ENCODE results near the gene EPB41L3. TPM values are rescaled to one million over a fixed set of nuclear protein-coding genes. Genes with fewer than 3 reads are reported as not detected.

EPB41L3 gene
- total and polyA plus RNA-seq, 3 donors from 2014 or later = 152 to 403 (median 274) TPM

GRCh38 chr18:5546660-5547059, 2.9 kb upstream of the EPB41L3 start:
- 25 to 34% methylated on average over 3 of the region's 3 CpGs for WGBS, 2 donors
- intact Hi-C loops (cut with DNase I; ENCODE audit: low total_unique reads) = no loop called here

GRCh38 chr18:5543036-5543680, 639 bp downstream of the EPB41L3 start:
- intact Hi-C loops (cut with DNase I; ENCODE audit: low total_unique reads) = no loop called here
- peak; percentile 30 for DNase-seq
- WGBS, 2 donors = 2% methylated on average over 52 of the region's 84 CpGs; no CpG with 5 or more reads in 1 of the 2 donors

More at GRCh38 chr18:5546660-5547059, 2.9 kb upstream of the EPB41L3 start:
- peak; percentile 54 for DNase-seq
- H3K4me3 ChIP-seq = no peak overlapping the region
- H3K27me3 ChIP-seq = no peaks in the 10 kb centered on the region
- H3K4me1 ChIP-seq = peaks cover 5% of the 10 kb centered on the region
- no peak for TF ChIP-seq POLR2A (IDR thresholded peaks at IDR 0.05)
- TF ChIP-seq, protein P1, sequence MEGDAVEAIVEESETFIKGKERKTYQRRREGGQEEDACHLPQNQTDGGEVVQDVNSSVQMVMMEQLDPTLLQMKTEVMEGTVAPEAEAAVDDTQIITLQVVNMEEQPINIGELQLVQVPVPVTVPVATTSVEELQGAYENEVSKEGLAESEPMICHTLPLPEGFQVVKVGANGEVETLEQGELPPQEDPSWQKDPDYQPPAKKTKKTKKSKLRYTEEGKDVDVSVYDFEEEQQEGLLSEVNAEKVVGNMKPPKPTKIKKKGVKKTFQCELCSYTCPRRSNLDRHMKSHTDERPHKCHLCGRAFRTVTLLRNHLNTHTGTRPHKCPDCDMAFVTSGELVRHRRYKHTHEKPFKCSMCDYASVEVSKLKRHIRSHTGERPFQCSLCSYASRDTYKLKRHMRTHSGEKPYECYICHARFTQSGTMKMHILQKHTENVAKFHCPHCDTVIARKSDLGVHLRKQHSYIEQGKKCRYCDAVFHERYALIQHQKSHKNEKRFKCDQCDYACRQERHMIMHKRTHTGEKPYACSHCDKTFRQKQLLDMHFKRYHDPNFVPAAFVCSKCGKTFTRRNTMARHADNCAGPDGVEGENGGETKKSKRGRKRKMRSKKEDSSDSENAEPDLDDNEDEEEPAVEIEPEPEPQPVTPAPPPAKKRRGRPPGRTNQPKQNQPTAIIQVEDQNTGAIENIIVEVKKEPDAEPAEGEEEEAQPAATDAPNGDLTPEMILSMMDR (IDR thresholded peaks at IDR 0.05) = peak in 2 of 3 experiments; percentile 26 to 43
- no peaks in the 10 kb centered on the region for H3K36me3 ChIP-seq (ENCODE audit: low read depth, missing control alignments)
- no peaks in the 10 kb centered on the region for H3K9me3 ChIP-seq
- no peak overlapping the region for H3K27ac ChIP-seq

DNA sequence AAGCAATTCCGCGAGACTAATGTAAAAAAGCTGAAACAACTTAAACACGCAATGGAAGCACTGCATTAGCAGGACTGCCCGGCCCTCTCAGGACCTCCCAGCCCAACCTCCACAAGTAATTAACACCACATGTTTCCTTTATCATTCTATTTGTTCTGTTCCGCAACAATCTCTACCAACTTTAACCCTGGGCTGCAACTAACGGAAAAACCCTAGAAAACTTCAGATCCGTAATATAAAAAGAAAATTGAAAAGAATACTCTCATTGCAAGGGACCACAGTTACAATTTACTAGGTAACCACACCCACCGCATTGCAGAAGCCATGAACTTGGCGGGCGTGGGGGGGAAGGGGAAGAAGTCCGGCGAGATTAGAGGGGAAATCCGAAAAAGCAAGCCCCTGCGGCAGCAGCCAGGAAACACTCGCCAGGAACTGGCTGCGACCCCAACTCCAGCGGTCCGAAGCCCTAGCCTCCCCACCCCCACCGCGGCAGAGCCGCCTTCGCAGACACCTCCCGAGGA, 1.2 kb downstream of the EPB41L3 start:
- WGBS, 2 donors = 1 to 2% methylated on average over 21 to 23 of the region's 23 CpGs
- Histone ChIP-seq H3K9me3 (no peaks in the 10 kb centered on the region), H3K36me3 (ENCODE audit: low read depth, missing control alignments) (no peaks in the 10 kb centered on the region), H3K4me1 (peaks cover 5% of the 10 kb centered on the region), H3K27me3 (no peaks in the 10 kb centered on the region), H3K4me3 (peak overlapping the region; percentile 68 to 75), H3K27ac (peak overlapping the region; percentile 16 to 86)
- no peak for TF ChIP-seq POLR2A (IDR thresholded peaks at IDR 0.05)
- TF ChIP-seq, protein P1 (IDR thresholded peaks at IDR 0.05) = no peak
- DNase-seq = peak; percentile 50
- intact Hi-C loops (cut with DNase I; ENCODE audit: low total_unique reads) = no loop called here

More at GRCh38 chr18:5543036-5543680, 639 bp downstream of the EPB41L3 start:
- Histone ChIP-seq H3K4me1 (peaks cover 5% of the 10 kb centered on the region), H3K4me3 (peak overlapping the region; percentile 68 to 75), H3K9me3 (no peaks in the 10 kb centered on the region), H3K36me3 (ENCODE audit: low read depth, missing control alignments) (no peaks in the 10 kb centered on the region), H3K27ac (peak overlapping the region; percentile 16 to 86), H3K27me3 (no peaks in the 10 kb centered on the region)
- no peak for TF ChIP-seq POLR2A (IDR thresholded peaks at IDR 0.05)
- TF ChIP-seq, protein P1 (IDR thresholded peaks at IDR 0.05) = no peak

DNA sequence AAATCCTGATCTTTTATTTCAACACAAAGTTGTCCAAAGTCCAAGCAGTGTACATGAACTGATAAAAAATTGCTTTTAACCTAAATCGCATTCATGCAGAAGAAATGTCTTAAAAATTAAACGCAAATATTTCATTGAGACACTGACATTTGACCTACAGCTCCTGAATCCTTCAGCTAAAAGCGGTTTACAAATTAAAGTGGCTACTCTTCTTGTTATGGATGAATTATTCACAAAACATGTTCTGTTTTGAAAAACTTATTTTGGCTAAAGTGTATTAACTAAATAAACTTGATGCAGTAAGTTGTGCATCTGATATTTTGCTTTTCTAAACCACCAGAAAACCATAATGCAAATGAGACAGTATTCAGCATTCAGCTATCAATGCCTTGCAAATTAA, 2.2 kb downstream of the EPB41L3 start:
- 37 to 56% methylated on average over 3 of the region's 3 CpGs for WGBS, 2 donors
- TF ChIP-seq, protein P1 (IDR thresholded peaks at IDR 0.05) = no peak
- no peak for TF ChIP-seq POLR2A (IDR thresholded peaks at IDR 0.05)
- intact Hi-C loops (cut with DNase I; ENCODE audit: low total_unique reads) = no loop called here
- Histone ChIP-seq H3K4me3 (no peak overlapping the region), H3K36me3 (ENCODE audit: low read depth, missing control alignments) (no peaks in the 10 kb centered on the region), H3K27ac (no peak overlapping the region), H3K27me3 (no peaks in the 10 kb centered on the region), H3K9me3 (no peaks in the 10 kb centered on the region), H3K4me1 (peaks cover 5% of the 10 kb centered on the region)
- no peak for DNase-seq
